ENCODE measurements around the gene AKIRIN1.

Gene AKIRIN1

GRCh38 chr1:38944547-38944946 is 46.5 kb upstream of the AKIRIN1 start:
- Histone ChIP-seq H3K9me2 (ENCODE audit: low read depth, low read length) (no peaks in the 10 kb centered on the region), H3K4me1 (ENCODE audit: insufficient read depth, low read length, severe bottlenecking) (no peaks in the 10 kb centered on the region), H4K20me1 (ENCODE audit: insufficient read depth, low read length) (no peaks in the 10 kb centered on the region), H3F3A (ENCODE audit: insufficient read depth, low read length) (no peaks in the 10 kb centered on the region), H3K27me3 (ENCODE audit: insufficient read depth, low read length) (no peaks in the 10 kb centered on the region; the same call in 1 of the 2 replicates), H3K9ac (ENCODE audit: low read length) (no peak overlapping the region), H2AFZ (ENCODE audit: low read length) (no peak overlapping the region), H3K9me3 (ENCODE audit: low read length) (no peaks in the 10 kb centered on the region), H3K4me3 (ENCODE audit: low read depth, low read length, poor library complexity, severe bottlenecking) (no peak overlapping the region), H3K79me2 (ENCODE audit: insufficient read depth, low read length) (no peaks in the 10 kb centered on the region), H3K27ac (ENCODE audit: low read depth, low read length, poor library complexity, severe bottlenecking) (no peak overlapping the region), H3K4me2 (ENCODE audit: low read length) (no peak overlapping the region), H3K36me3 (ENCODE audit: insufficient read depth, low read length) (no peaks in the 10 kb centered on the region; the same call in 1 of the 2 replicates)
- TF ChIP-seq EZH2 (IDR thresholded peaks at IDR 0.05; ENCODE audit: borderline replicate concordance, low read length), result no peak
- TF ChIP-seq CTCF (IDR thresholded peaks at IDR 0.05; ENCODE audit: low read length), result no peak

- no peaks in the 10 kb centered on the region; the same call in 1 of the 2 replicates for H3K27me3 ChIP-seq (ENCODE audit: insufficient read depth, low read length)
- no peaks in the 10 kb centered on the region for H3K4me1 ChIP-seq (ENCODE audit: insufficient read depth, low read length, severe bottlenecking)
- TF ChIP-seq CTCF (IDR thresholded peaks at IDR 0.05; ENCODE audit: low read length) (no peak), EZH2 (IDR thresholded peaks at IDR 0.05; ENCODE audit: borderline replicate concordance, low read length) (no peak)
- H3K4me3 ChIP-seq (ENCODE audit: low read depth, low read length, poor library complexity, severe bottlenecking), result no peak overlapping the region
- no peaks in the 10 kb centered on the region for H3K9me2 ChIP-seq (ENCODE audit: low read depth, low read length)
- no peaks in the 10 kb centered on the region for H3F3A ChIP-seq (ENCODE audit: insufficient read depth, low read length)
- no peak overlapping the region for H3K4me2 ChIP-seq (ENCODE audit: low read length)
- H3K27ac ChIP-seq (ENCODE audit: low read depth, low read length, poor library complexity, severe bottlenecking), result no peak overlapping the region
- H3K36me3 ChIP-seq (ENCODE audit: insufficient read depth, low read length), result no peaks in the 10 kb centered on the region; the same call in 1 of the 2 replicates
- H4K20me1 ChIP-seq (ENCODE audit: insufficient read depth, low read length), result no peaks in the 10 kb centered on the region
- H3K79me2 ChIP-seq (ENCODE audit: insufficient read depth, low read length), result no peaks in the 10 kb centered on the region
- H3K9ac ChIP-seq (ENCODE audit: low read length), result no peak overlapping the region
- no peak overlapping the region for H2AFZ ChIP-seq (ENCODE audit: low read length)
- no peaks in the 10 kb centered on the region for H3K9me3 ChIP-seq (ENCODE audit: low read length)
Observed at GRCh38 chr1:38950553-38950952, 40.5 kb upstream of the AKIRIN1 start.

- Histone ChIP-seq H2AFZ (ENCODE audit: low read length) (no peak overlapping the region), H3K27ac (ENCODE audit: low read depth, low read length, poor library complexity, severe bottlenecking) (no peak overlapping the region), H3K9me3 (ENCODE audit: low read length) (no peaks in the 10 kb centered on the region), H3K4me2 (ENCODE audit: low read length) (no peak overlapping the region), H4K20me1 (ENCODE audit: insufficient read depth, low read length) (no peaks in the 10 kb centered on the region), H3K36me3 (ENCODE audit: insufficient read depth, low read length) (no peaks in the 10 kb centered on the region), H3K9ac (ENCODE audit: low read length) (no peak overlapping the region), H3K27me3 (ENCODE audit: insufficient read depth, low read length) (no peaks in the 10 kb centered on the region; the same call in 1 of the 2 replicates), H3K79me2 (ENCODE audit: insufficient read depth, low read length) (no peaks in the 10 kb centered on the region), H3K4me3 (ENCODE audit: low read depth, low read length, poor library complexity, severe bottlenecking) (no peak overlapping the region), H3K4me1 (ENCODE audit: insufficient read depth, low read length, severe bottlenecking) (no peaks in the 10 kb centered on the region), H3F3A (ENCODE audit: insufficient read depth, low read length) (no peaks in the 10 kb centered on the region), H3K9me2 (ENCODE audit: low read depth, low read length) (no peaks in the 10 kb centered on the region)
- no peak for TF ChIP-seq EZH2 (IDR thresholded peaks at IDR 0.05; ENCODE audit: borderline replicate concordance, low read length)
- no peak for TF ChIP-seq CTCF (IDR thresholded peaks at IDR 0.05; ENCODE audit: low read length)
Observed at GRCh38 chr1:38953433-38953860, 37.6 kb upstream of the AKIRIN1 start.

All from OCI-LY1 (cell line).